Loucy (cell line): Measurements from ENCODE around the gene SLC25A17.

Source experiments
- EZH2phosphoT487 ChIP-seq: fragments of 200-600 bp; IDR thresholded peaks from 2 replicates; pipeline ENCODE4 v1.6.1; 2018; ENCODE audit warnings: antibody characterized with exemption, mild to moderate bottlenecking, moderate library complexity, borderline replicate concordance
- TF ChIP-seq, protein P1 (sequence below): fragments of 200-600 bp; sonication (generic); conservative IDR thresholded peaks from 2 replicates; pipeline ENCODE4 v1.5.1; 2014; ENCODE audit warnings: mild to moderate bottlenecking, antibody characterized with exemption, low read length

DNA sequence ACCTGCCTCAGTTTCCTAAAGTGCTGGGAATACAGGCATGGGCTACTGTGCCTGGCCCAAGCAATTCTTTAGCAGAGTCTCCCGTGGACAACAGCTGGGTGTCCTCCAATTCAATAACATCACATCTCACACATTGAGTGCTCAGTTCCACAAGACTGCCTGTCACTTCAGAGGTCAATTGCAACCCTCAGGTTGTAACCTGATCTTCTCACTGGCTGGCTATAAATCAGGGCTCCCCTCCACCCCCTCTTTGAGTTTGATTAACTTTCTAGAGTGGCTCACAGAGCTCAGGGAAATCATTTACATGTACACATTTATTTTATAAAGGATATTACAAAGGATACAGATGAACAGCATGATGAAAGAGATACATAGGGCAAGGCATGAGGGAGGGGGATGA lies 71.8 kb downstream of the SLC25A17 start:
- TF ChIP-seq, protein P1, sequence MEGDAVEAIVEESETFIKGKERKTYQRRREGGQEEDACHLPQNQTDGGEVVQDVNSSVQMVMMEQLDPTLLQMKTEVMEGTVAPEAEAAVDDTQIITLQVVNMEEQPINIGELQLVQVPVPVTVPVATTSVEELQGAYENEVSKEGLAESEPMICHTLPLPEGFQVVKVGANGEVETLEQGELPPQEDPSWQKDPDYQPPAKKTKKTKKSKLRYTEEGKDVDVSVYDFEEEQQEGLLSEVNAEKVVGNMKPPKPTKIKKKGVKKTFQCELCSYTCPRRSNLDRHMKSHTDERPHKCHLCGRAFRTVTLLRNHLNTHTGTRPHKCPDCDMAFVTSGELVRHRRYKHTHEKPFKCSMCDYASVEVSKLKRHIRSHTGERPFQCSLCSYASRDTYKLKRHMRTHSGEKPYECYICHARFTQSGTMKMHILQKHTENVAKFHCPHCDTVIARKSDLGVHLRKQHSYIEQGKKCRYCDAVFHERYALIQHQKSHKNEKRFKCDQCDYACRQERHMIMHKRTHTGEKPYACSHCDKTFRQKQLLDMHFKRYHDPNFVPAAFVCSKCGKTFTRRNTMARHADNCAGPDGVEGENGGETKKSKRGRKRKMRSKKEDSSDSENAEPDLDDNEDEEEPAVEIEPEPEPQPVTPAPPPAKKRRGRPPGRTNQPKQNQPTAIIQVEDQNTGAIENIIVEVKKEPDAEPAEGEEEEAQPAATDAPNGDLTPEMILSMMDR = no peak
- TF ChIP-seq EZH2phosphoT487 = no peak
